Keratinocyte (primary cell): ENCODE measurements around the gene SUGCT. TPM values are rescaled to one million over a fixed set of nuclear protein-coding genes. Genes with fewer than 3 reads are reported as not detected.

Source experiments
- DNase-seq: peaks from one replicate; pipeline ENCODE4 v3.0.0-alpha.2; 2011; ENCODE audit warnings: low read depth, missing footprints, low spot score
- FAIRE-seq: peaks from 2 replicates; lab custom pipeline; 2011; peaks lifted over from hg19 to GRCh38; lab: Jason Lieb, UNC
- H2AFZ ChIP-seq: 2 replicates; pipeline ENCODE4 v1.6.0; 2012; ENCODE audit warnings: low read length, control low read depth, inconsistent platforms; ENCODE audit not compliant: control insufficient read depth
- H3K27ac ChIP-seq: 2 replicates; pipeline ENCODE4 v1.5.1; 2011; ENCODE audit warnings: low read length; ENCODE audit not compliant: control insufficient read depth, insufficient read depth
- H3K27me3 ChIP-seq: 3 replicates; pipeline ENCODE4 v1.6.0; 2011; ENCODE audit warnings: low read length; ENCODE audit not compliant: control insufficient read depth, insufficient read depth; ENCODE audit errors: extremely low read depth
- H3K36me3 ChIP-seq, 2 experiments: 2 replicates in 1 of 2; 3 replicates in 1 of 2; pipeline ENCODE4 v1.5.1; 2011; ENCODE audit warnings: low read length in 2 of 2, mild to moderate bottlenecking in 1 of 2; ENCODE audit not compliant: control insufficient read depth in 2 of 2, insufficient read depth in 2 of 2; ENCODE audit errors: extremely low read depth in 1 of 2
- H3K4me1 ChIP-seq: 3 replicates; pipeline ENCODE4 v1.5.1; 2011; ENCODE audit warnings: low read length; ENCODE audit not compliant: control insufficient read depth, insufficient read depth; ENCODE audit errors: extremely low read depth
- H3K4me2 ChIP-seq: 3 replicates; pipeline ENCODE4 v1.6.0; 2011; ENCODE audit warnings: low read depth, low read length; ENCODE audit not compliant: control insufficient read depth, insufficient read depth; ENCODE audit errors: extremely low read depth
- H3K4me3 ChIP-seq, 3 experiments: fragments of 200-600 bp in 1 of 3; sonication (generic) in 1 of 3; 2 replicates in 2 of 3; 3 replicates in 1 of 3; pipeline ENCODE4 v1.5.1; 2011 to 2016; ENCODE audit warnings: low read length in 3 of 3, mild to moderate bottlenecking in 3 of 3, control low read depth in 2 of 3, inconsistent platforms in 1 of 3, low read depth in 1 of 3, mixed read lengths in 1 of 3, mixed run types in 1 of 3, moderate library complexity in 1 of 3; ENCODE audit not compliant: control insufficient read depth in 2 of 3, insufficient read depth in 2 of 3; ENCODE audit errors: extremely low read depth in 1 of 3
- H3K79me2 ChIP-seq: 2 replicates; pipeline ENCODE4 v1.6.0; 2012; ENCODE audit warnings: low read length; ENCODE audit not compliant: control insufficient read depth, insufficient read depth
- H3K9ac ChIP-seq: 3 replicates; pipeline ENCODE4 v1.6.0; 2011; ENCODE audit warnings: low read length; ENCODE audit not compliant: control insufficient read depth, insufficient read depth; ENCODE audit errors: extremely low read depth
- H3K9me1 ChIP-seq: 3 replicates; pipeline ENCODE4 v1.6.0; 2011; ENCODE audit warnings: low read length; ENCODE audit not compliant: control insufficient read depth, insufficient read depth; ENCODE audit errors: extremely low read depth
- H3K9me3 ChIP-seq: 2 replicates; pipeline ENCODE4 v1.5.1; 2012; ENCODE audit warnings: low read depth, low read length; ENCODE audit not compliant: control insufficient read depth
- H4K20me1 ChIP-seq: 3 replicates; pipeline ENCODE4 v1.6.0; 2011; ENCODE audit warnings: low read length; ENCODE audit not compliant: control insufficient read depth, insufficient read depth; ENCODE audit errors: extremely low read depth
- CTCF ChIP-seq, 3 experiments: IDR thresholded peaks in 1 of 3; conservative IDR thresholded peaks in 1 of 3; optimal IDR thresholded peaks in 1 of 3; 2 replicates in 2 of 3; 3 replicates in 1 of 3; pipeline versions ENCODE3 to v1.5.1; 2011; ENCODE audit warnings: low read length in 3 of 3, mild to moderate bottlenecking in 3 of 3, moderate library complexity in 2 of 3, control low read depth in 1 of 3, inconsistent platforms in 1 of 3; ENCODE audit not compliant: insufficient read depth in 2 of 3; ENCODE audit errors: extremely low read depth in 1 of 3
- EZH2 ChIP-seq: IDR thresholded peaks from one replicate; pipeline ENCODE4 v1.6.1; 2012; ENCODE audit warnings: inconsistent platforms, mild to moderate bottlenecking, low read length, moderate library complexity
- dilution Hi-C: fragments of 300-500 bp; cut with MboI; formaldehyde crosslinking; loops from one replicate; pipeline ENCODE4 v1.7.0; 2020; ENCODE audit warnings: low sequenced_read_pairs; ENCODE audit not compliant: extremely low pct_ligation_motif_present
- polyA plus RNA-seq, 5 experiments: library from polyadenylated mRNA; depleted of rRNA in 3 of 5; stranded (reverse) in 3 of 5; stranded (forward) in 1 of 5; unstranded in 1 of 5; fragments of >200 nt; gene quantifications; 1 replicate in 1 of 5; 2 replicates in 3 of 5; 3 replicates in 1 of 5; pipeline versions ENCODE4 v1.2.1 to v1.2.3, GENCODE V29; 2011 to 2012; ENCODE audit warnings: missing spikeins in 2 of 5, low read depth in 1 of 5, low replicate concordance in 1 of 5

Gene SUGCT
- polyA plus RNA-seq, 1 donor (not counting 4 experiments of a cell fraction or from before 2014, with no cell fraction given): 134 TPM

- Histone ChIP-seq H3K79me2 (no peaks in the 10 kb centered on the region), H3K27ac (no peak overlapping the region), H3K9me3 (no peaks in the 10 kb centered on the region), H3K9me1 (no peaks in the 10 kb centered on the region), H3K36me3 (no peaks in the 10 kb centered on the region), H4K20me1 (no peaks in the 10 kb centered on the region), H3K4me3 (no peak overlapping the region), H3K9ac (no peak overlapping the region), H3K4me1 (peaks cover 8% of the 10 kb centered on the region), H2AFZ (no peak overlapping the region), H3K4me2 (no peak overlapping the region), H3K27me3 (no peaks in the 10 kb centered on the region)
- no peak for TF ChIP-seq CTCF (optimal IDR thresholded peaks at IDR 0.05 in 1 of 3, IDR thresholded peaks at IDR 0.05 in 1 of 3, conservative IDR thresholded peaks at IDR 0.05 in 1 of 3; ENCODE audit: extremely low read depth in 1 of 3, insufficient read depth in 2 of 3, low read length in 3 of 3)
- TF ChIP-seq EZH2: no peak
- dilution Hi-C loops: no loop called here
- no peak for DNase-seq
- no peak for FAIRE-seq
Observed at GRCh38 chr7:40888499-40888898, 753.7 kb downstream of the SUGCT start.

- Histone ChIP-seq H3K4me2 (no peak overlapping the region), H3K27me3 (no peaks in the 10 kb centered on the region), H3K9me1 (no peaks in the 10 kb centered on the region), H4K20me1 (no peaks in the 10 kb centered on the region), H3K4me1 (peaks cover 8% of the 10 kb centered on the region), H2AFZ (no peak overlapping the region), H3K4me3 (no peak overlapping the region), H3K9me3 (no peaks in the 10 kb centered on the region), H3K36me3 (no peaks in the 10 kb centered on the region), H3K27ac (no peak overlapping the region), H3K79me2 (no peaks in the 10 kb centered on the region), H3K9ac (no peak overlapping the region)
- no peak for TF ChIP-seq EZH2
- no peak for TF ChIP-seq CTCF (optimal IDR thresholded peaks at IDR 0.05 in 1 of 3, IDR thresholded peaks at IDR 0.05 in 1 of 3, conservative IDR thresholded peaks at IDR 0.05 in 1 of 3; ENCODE audit: extremely low read depth in 1 of 3, insufficient read depth in 2 of 3, low read length in 3 of 3)
- FAIRE-seq (no peak), DNase-seq (no peak)
- dilution Hi-C loops: no loop called here
Observed at GRCh38 chr7:40889099-40889498, 754.3 kb downstream of the SUGCT start.
